Measurements from ENCODE around the gene GAD1. TPM values are rescaled to one million over a fixed set of nuclear protein-coding genes. Genes with fewer than 3 reads are reported as not detected.

Gene GAD1
- polyA plus RNA-seq, 1 of the 3 experiments (the other 2 are of a cell fraction) = 0.20 TPM

DNA sequence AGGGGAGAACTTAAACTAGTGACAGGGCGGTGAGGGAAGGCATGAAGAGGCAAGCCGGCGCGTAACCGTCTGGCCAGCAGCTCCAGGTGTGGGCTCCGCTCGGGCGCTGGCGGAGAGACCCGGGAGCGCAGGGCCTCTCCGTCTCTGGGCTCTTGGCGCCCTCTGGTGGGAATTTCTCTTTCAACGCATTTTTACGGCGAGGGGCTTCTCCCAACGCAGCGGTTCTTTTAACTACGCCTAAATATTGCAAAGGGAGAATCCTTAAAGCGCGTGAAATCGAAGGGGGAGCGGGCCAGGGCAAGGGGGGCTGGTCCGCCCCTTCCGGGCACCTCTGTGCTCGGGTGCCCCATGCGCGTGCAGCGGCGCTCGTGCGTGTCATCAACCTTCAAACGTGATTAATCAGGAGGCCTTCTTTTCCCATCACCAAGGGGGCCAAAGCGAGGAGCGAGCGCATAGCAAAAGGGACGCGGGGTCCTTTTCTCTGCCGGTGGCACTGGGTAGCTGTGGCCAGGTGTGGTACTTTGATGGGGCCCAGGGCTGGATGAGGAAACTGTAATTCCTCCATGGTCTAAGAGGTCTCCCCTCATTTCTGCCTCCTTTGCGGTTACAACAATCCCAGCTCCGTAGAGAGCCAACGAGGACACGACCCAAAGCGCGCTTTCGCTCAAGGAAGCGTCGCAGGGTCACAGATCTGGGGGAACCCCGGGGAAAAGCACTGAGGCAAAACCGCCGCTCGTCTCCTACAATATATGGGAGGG, 762 bp upstream of the GAD1 start (continued):
- TF ChIP-seq, protein P1, sequence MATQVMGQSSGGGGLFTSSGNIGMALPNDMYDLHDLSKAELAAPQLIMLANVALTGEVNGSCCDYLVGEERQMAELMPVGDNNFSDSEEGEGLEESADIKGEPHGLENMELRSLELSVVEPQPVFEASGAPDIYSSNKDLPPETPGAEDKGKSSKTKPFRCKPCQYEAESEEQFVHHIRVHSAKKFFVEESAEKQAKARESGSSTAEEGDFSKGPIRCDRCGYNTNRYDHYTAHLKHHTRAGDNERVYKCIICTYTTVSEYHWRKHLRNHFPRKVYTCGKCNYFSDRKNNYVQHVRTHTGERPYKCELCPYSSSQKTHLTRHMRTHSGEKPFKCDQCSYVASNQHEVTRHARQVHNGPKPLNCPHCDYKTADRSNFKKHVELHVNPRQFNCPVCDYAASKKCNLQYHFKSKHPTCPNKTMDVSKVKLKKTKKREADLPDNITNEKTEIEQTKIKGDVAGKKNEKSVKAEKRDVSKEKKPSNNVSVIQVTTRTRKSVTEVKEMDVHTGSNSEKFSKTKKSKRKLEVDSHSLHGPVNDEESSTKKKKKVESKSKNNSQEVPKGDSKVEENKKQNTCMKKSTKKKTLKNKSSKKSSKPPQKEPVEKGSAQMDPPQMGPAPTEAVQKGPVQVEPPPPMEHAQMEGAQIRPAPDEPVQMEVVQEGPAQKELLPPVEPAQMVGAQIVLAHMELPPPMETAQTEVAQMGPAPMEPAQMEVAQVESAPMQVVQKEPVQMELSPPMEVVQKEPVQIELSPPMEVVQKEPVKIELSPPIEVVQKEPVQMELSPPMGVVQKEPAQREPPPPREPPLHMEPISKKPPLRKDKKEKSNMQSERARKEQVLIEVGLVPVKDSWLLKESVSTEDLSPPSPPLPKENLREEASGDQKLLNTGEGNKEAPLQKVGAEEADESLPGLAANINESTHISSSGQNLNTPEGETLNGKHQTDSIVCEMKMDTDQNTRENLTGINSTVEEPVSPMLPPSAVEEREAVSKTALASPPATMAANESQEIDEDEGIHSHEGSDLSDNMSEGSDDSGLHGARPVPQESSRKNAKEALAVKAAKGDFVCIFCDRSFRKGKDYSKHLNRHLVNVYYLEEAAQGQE (IDR thresholded peaks at IDR 0.05; ENCODE audit: low read depth, low read length) = 0 out of 2 replicates have a peak, but pooled peaks have one; percentile 52
- TF ChIP-seq TEAD4 (IDR thresholded peaks at IDR 0.05; ENCODE audit: borderline replicate concordance, insufficient read depth) (no peak), RAD21 (IDR thresholded peaks at IDR 0.05; ENCODE audit: low read length) (peak; percentile 81), RXRA (IDR thresholded peaks at IDR 0.05; ENCODE audit: borderline replicate concordance, low read depth) (no peak), SMC3 (IDR thresholded peaks at IDR 0.05; ENCODE audit: low read depth, low read length) (peak; percentile 64), NRF1 (IDR thresholded peaks at IDR 0.05; ENCODE audit: low read depth, low read length) (no peak), GATA2 (CRISPR knock-in tag; IDR thresholded peaks at IDR 0.05) (no peak)

- WGBS (ENCODE audit: low lambda C conversion rate) = 0% methylated on average over 21 of the region's 69 CpGs
- H2AFZ ChIP-seq (ENCODE audit: low read depth) = peak overlapping the region; percentile 50
- no peaks in the 10 kb centered on the region for H3K36me3 ChIP-seq (replicated peaks in 1 of 2; ENCODE audit: control insufficient read depth in 1 of 2, insufficient read depth in 2 of 2, low read length in 1 of 2)
- peaks cover 96% of the 10 kb centered on the region for H3K27me3 ChIP-seq (ENCODE audit: insufficient read depth)
- H3K4me2 ChIP-seq = peak overlapping the region; percentile 74
- H3K4me3 ChIP-seq (ENCODE audit: low read depth in 2 of 2, low read length in 1 of 2) = peak overlapping the region; percentile 34 to 54
- peaks cover 5 to 33% of the 10 kb centered on the region in 2 experiments; a peak in 2 of 4 replicates for H3K4me1 ChIP-seq (ENCODE audit: control insufficient read depth in 1 of 2, insufficient read depth in 2 of 2, low read depth in 1 of 2, low read length in 1 of 2)
- no peaks in the 10 kb centered on the region for H3K9me3 ChIP-seq
- ChIA-PET CTCF (interaction anchor here (0.6 to 10.8 kb wide), 29 partner anchors 7 to 589 kb away, joined by 3 to 148 read pairs (median 5); no protein-coding TSS in a partner anchor), POLR2A (no interaction called here)
- H3K9me2 ChIP-seq = no peaks in the 10 kb centered on the region
- no peaks in the 10 kb centered on the region for H3K79me2 ChIP-seq (ENCODE audit: insufficient read depth)
- no peaks in the 10 kb centered on the region for H4K20me1 ChIP-seq (ENCODE audit: insufficient read depth)
- peak; percentile 61 for DNase-seq
- no peak overlapping the region for H3K27ac ChIP-seq (ENCODE audit: low read depth in 2 of 2, low read length in 1 of 2)
- no peak overlapping the region for H3K9ac ChIP-seq
- no peaks in the 10 kb centered on the region for H3F3A ChIP-seq (replicated peaks; ENCODE audit: insufficient read depth)
- peak; percentile 40; the same call in 1 of the 2 replicates for TF ChIP-seq YY1 (IDR thresholded peaks at IDR 0.05; ENCODE audit: low read depth)
- no peak for TF ChIP-seq SIN3A (IDR thresholded peaks at IDR 0.05; ENCODE audit: borderline replicate concordance, low read depth, low read length)
- no peak for TF ChIP-seq CHD2 (IDR thresholded peaks at IDR 0.05; ENCODE audit: low read length, partially characterized antibody)
- TF ChIP-seq, protein P2, sequence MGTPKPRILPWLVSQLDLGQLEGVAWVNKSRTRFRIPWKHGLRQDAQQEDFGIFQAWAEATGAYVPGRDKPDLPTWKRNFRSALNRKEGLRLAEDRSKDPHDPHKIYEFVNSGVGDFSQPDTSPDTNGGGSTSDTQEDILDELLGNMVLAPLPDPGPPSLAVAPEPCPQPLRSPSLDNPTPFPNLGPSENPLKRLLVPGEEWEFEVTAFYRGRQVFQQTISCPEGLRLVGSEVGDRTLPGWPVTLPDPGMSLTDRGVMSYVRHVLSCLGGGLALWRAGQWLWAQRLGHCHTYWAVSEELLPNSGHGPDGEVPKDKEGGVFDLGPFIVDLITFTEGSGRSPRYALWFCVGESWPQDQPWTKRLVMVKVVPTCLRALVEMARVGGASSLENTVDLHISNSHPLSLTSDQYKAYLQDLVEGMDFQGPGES (IDR thresholded peaks at IDR 0.05; ENCODE audit: low read depth, low read length) = no peak
Measured at GRCh38 chr2:170817093-170818035, 677 bp downstream of the GAD1 start.

Measured in SK-N-SH (cell line).